ENCODE data around the gene REEP3.

Gene REEP3

GRCh38 chr10:63579371-63580014 lies 58.3 kb downstream of the REEP3 start:
- intact Hi-C loops (cut with DNase I): no loop called here
- no peak for DNase-seq

DNA sequence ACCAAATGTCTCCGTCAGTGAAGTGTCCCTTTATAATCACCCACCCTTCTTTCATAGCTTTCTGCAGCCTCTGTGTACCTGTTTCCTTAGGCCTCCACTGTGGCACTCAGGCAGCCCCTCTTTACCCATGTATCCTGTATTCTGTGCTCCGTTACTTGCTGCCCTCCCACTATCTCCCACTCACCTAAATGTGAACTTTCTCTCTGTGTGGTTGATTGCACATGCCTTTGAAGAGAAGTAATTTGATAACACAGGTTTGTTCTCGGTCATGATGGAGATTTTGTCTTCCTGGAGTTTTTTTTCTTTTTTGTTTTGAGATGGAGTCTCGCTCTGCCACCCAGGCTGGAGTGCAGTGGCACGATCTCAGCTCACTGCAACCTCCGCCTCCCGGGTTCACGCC lies 61.5 kb downstream of the REEP3 start:
- DNase-seq: no peak
- intact Hi-C loops (cut with DNase I): no loop called here

- DNase-seq: no peak
- intact Hi-C loops (cut with DNase I): no loop called here
Measured at GRCh38 chr10:63583397-63583796, 62.2 kb downstream of the REEP3 start.

DNA sequence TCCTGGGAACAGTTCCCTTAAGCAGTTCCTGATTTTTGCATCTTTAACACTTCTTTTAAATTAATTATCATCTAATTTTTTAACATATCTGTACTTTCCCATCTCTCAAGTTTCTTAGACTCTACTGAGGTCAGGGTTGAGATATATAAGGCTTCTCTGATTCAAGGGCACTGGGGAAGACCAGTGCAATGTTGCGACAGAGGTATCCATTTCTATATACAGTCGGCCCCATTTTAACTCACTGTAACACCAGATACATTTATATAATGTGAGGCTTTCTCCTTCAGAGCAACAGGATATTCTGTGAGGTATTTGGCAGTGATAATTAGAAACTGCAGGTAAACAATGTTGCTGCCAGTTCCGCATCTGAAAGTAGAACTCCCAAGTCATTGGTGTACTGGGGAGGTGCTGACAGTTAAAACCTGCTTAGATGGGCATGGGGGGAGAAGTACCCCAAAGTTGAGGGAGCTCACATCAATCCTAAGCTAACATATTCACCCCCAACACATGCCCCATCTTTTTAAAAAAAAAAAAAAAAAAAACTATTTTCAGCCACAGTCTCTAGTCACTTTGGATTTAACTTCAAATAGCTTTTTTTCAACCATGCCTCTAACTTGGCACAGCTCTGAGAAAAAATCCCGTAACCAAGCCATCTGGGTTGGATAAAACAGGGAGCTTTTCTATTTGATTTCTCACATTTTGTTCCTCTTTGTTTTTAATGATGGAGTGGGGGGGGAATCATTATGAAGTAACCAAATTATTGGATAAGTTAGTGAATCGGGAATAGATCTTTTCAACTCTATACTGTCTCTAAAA lies 62.9 kb downstream of the REEP3 start:
- peak in 1 of 42 donors; percentile 21 for DNase-seq

GRCh38 chr10:63584725-63585035 lies 63.5 kb downstream of the REEP3 start:
- no peak for DNase-seq
- intact Hi-C loops (cut with DNase I): no loop called here

More for the DNA sequence above, 62.9 kb downstream of the REEP3 start:
- intact Hi-C loops (cut with DNase I): no loop called here

DNA sequence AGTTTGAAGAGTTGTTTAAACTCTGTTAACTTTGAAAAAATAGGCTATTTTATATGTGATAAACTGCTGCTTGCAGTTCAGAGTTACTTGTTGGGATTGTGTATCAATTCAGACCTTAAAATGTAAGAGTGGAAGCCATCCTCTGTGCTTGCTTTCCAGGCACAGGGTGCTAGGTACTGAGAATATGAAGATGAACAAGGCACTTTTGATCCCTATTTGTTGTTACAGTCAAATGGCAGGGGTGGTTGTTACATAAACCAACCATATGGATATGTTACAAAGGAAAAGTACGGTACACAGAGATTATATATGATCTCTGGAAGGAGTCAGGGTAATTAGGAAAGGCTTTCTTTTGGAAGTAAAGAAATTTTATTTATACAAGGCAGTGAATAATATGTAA lies 63.8 kb downstream of the REEP3 start:
- no peak for DNase-seq
- intact Hi-C loops (cut with DNase I): no loop called here

DNA sequence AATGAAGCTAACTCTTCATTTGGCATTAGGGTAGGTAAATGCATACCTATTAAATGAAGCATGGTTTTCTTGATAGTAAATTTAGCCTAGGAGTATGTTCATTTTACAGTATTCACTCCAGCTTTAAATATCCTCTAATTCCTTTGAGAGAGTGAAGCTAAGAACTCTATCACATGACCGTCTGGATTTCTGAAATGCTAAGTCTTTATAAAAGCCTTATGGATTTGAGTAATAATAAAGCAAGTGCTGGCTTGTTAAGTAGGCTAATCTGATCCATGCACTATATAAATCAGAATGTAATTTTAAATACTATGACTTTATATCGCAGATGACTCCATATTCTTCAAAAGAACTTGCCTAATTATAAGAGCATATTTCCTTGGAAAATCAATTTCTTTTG lies 64.8 kb downstream of the REEP3 start:
- no peak for DNase-seq
- intact Hi-C loops (cut with DNase I): no loop called here

DNA sequence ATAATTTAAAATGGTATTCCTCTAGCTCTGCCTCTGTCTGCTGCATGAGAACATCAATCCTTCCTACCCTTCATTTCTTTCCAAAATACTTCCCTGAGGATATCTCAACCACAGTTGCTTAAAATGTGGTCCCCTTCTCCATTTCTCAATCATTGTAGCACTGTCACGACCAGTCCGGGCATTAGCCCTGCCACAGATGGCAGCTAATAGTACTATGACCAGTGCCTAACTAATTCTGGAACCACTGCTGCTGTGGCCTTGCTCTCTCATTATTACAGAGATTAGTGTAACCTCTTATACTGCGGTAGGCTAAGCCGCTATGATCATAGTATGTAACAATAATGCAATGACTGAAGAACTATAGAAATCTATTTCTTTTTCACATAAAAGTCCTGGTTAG lies 66.0 kb downstream of the REEP3 start:
- intact Hi-C loops (cut with DNase I): no loop called here
- DNase-seq: no peak

DNA sequence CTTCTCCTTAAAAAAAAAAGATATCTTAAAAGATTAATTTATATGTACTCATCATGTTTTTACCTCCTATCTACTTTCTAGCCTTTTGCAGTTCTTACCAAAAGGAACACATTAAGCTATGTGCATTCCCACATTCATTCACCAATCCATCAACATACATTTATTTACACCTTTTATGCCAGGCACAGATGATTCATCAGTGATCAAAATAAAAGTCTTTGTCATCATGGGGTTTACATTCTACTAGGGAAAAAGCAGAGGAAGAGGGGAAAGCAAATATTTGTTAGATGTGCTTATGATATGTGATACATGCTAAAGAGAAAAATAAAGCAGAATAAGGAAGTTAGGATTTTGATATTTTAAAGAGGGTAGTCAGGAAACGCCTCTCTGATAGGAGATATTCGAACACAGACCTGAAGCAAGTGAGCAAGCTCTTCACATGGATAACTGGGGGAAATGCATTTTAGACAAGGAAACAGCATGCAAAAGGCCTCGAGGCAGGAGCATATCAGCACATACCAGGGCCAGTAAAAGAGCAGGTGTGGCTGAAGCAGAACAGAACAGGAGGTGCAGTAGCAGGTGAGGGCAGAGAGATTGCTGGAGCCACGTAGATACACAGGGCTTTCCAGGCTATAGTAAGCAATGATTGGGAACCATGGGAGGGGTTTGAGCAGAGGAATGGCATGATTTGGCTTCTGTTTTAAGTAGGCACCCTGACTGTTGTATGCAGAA lies 67.4 kb downstream of the REEP3 start:
- no peak for DNase-seq
- intact Hi-C loops (cut with DNase I): no loop called here

- DNase-seq: no peak
- intact Hi-C loops (cut with DNase I): no loop called here
Measured at GRCh38 chr10:63591600-63592379, 70.6 kb downstream of the REEP3 start.

DNA sequence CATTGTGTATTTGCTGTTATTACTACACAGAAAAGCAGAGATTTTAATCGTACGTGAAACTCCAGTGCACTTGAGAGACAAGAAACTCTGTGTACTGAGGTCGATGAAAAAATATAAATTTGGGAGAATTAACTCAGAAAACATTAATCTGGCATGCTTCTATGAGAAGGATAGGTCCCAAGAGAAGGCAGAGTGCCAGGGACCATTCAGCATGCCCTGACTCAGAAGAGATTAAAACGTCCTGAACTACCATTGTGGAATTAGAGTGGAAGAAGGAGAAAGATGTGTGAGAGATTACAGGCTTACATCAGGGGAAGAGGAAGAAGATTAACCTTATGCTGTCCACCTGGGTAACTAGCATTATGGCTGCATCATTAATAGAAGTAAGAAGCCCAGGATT lies 72.4 kb downstream of the REEP3 start:
- intact Hi-C loops (cut with DNase I): no loop called here
- no peak for DNase-seq

DNA sequence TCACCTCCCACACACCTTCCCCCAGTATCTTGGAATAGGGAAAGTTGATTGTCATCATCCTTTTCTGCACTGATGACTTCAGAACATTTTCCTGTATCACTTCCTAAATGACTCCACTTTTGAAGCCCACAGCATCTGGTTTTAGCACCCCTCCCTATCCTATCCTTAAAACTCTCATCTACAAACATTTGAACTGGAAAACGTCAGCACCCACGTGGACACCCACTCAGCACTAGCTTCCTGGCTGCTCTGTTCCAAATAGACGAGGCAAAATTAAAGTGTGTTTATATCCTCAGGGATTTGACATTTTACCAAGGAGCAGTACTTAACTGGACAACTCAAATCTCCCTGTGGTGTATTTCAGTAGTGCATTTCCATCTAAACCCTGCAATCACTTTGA lies 73.9 kb downstream of the REEP3 start:
- intact Hi-C loops (cut with DNase I): no loop called here
- peak in 40 of 42 donors; percentile 24 to 86 (median 58) for DNase-seq

DNA sequence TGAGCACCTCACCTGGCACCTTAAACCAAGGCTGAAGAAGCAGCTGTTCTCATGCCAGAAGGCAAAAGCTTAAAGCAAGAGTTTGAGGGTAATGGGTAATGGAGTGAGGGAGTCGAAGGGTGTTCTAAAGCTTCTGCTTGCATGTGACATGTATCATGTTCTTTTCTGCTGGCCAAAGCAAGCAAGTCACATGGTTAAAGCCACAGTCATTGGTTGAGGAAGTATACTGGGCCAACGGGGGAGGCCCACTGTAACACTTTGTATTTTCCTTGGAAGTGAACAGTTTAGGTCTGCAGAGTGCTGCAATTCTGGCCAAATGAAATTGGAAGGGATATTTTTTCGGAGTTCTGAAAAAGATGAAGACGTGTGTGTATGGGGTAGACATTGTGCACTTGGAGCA lies 75.7 kb downstream of the REEP3 start:
- intact Hi-C loops (cut with DNase I): no loop called here
- DNase-seq: no peak

DNA sequence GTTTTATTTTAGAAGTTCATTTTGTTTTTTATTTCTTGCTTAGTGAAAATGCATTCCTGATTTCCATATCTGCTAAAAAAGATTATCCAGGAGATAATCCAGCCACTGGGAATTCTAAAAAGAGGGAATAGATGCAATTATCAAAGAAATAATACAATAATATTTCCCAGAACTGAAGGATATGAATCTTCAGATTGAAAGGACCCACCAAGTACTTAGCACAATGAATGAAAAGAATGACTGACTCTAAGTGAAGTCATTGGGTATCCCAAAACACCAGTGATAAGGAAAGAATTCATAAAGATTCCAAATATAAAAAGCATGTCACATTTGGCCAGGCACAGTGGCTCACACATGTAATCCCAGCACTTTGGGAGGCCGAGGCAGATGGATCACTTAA lies 79.3 kb downstream of the REEP3 start:
- intact Hi-C loops (cut with DNase I): no loop called here
- no peak for DNase-seq

- DNase-seq: no peak
- intact Hi-C loops (cut with DNase I): no loop called here
Measured at GRCh38 chr10:63603709-63604445, 82.7 kb downstream of the REEP3 start.

- intact Hi-C loops (cut with DNase I): no loop called here
- DNase-seq: peak in 39 of 42 donors; percentile 8 to 87 (median 60)
Measured at GRCh38 chr10:63605197-63605967, 84.2 kb downstream of the REEP3 start.

DNA sequence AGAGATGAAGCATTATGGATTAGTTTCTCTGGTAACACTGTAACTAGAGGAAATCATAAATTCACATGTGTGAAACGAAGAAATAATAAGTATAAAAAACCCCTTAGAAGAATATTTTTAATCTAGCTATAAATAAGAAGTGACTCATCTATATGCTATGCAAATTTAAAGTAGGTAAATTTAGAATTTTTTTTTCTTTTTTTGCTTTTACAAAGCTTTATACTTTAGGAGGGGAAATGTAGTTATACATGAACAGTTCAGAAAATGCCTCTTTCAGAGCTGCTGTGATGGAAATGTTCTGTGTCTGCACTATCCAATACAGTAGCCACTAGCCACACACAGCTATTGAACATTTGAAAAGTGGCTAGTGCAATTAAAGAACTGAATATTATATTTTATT lies 87.3 kb downstream of the REEP3 start:
- DNase-seq: no peak
- intact Hi-C loops (cut with DNase I): no loop called here

GRCh38 chr10:63611078-63611477 lies 89.9 kb downstream of the REEP3 start:
- intact Hi-C loops (cut with DNase I): no loop called here
- DNase-seq: no peak
